GM12875 (cell line): ENCODE measurements around the gene PAPOLG.

Experiments
- H3K4me3 ChIP-seq: one replicate; pipeline ENCODE4 v1.5.1; 2011; ENCODE audit warnings: low read depth, low read length, control low read depth
- TF ChIP-seq, protein P1 (sequence below): IDR thresholded peaks from 2 replicates; pipeline ENCODE4 v1.5.1; 2011; ENCODE audit warnings: low read depth, mild to moderate bottlenecking, control low read depth, inconsistent platforms, low read length, moderate library complexity, borderline replicate concordance; ENCODE audit not compliant: insufficient read depth

Gene PAPOLG

DNA sequence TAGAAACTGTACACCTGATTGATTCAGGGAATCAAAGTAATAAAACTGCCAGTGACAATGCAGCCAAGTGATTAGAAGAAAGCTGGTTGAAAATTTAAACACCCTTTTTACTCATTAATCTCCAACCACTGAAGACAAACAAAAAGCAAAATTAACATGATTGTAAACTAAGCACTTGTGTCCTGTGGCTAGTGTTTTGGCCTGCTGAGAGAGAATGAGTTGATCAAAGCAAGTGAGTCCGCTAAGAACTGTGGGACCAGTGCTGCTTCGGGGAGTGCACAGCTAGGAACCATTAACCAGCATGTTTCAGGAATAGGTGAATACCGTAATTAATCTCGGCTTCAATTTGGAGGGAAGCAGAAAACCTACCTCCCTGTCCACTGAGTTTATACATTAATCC, 13.6 kb upstream of the PAPOLG start:
- TF ChIP-seq, protein P1, sequence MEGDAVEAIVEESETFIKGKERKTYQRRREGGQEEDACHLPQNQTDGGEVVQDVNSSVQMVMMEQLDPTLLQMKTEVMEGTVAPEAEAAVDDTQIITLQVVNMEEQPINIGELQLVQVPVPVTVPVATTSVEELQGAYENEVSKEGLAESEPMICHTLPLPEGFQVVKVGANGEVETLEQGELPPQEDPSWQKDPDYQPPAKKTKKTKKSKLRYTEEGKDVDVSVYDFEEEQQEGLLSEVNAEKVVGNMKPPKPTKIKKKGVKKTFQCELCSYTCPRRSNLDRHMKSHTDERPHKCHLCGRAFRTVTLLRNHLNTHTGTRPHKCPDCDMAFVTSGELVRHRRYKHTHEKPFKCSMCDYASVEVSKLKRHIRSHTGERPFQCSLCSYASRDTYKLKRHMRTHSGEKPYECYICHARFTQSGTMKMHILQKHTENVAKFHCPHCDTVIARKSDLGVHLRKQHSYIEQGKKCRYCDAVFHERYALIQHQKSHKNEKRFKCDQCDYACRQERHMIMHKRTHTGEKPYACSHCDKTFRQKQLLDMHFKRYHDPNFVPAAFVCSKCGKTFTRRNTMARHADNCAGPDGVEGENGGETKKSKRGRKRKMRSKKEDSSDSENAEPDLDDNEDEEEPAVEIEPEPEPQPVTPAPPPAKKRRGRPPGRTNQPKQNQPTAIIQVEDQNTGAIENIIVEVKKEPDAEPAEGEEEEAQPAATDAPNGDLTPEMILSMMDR = no peak
- H3K4me3 ChIP-seq = no peak overlapping the region

DNA sequence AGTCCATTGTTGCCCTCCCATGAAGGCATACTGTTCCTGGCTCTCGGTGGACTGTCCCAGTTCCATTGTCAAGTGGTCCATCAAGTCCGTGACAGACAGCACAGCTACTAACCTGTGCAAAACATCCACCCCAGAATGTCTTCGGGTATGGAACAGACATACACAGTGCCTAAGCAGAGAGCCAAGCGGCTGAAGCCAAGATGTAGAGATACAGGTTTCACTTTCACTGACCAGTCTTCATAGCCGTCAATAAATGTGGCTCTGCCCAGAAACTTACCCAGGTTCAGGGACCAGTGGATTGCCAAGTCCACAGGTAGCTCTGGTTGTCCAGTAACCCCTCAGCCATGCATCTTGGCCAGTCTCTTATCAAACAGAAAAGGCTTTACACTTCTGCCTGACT, 10.7 kb upstream of the PAPOLG start:
- H3K4me3 ChIP-seq = no peak overlapping the region
- TF ChIP-seq, protein P1 = no peak

DNA sequence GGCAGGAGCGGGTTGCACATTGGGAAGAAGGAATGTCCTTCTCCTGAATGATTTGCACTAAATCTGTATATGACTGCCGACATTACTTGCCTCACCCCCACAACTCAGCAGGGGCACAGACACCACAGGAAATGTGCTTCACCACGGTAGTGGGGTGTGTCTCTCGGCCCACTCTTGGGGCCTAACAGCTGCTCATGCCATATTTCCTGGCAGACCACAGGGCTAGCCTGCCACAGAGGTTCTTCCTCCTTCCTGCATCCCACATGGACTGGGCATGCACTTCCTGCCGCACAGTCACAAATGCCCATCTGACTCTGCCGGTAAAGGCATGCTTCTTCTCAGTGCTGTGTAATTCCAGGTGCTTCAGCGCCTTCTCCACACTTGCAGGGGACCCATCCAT, 10.3 kb upstream of the PAPOLG start:
- TF ChIP-seq, protein P1 = no peak
- no peak overlapping the region for H3K4me3 ChIP-seq

DNA sequence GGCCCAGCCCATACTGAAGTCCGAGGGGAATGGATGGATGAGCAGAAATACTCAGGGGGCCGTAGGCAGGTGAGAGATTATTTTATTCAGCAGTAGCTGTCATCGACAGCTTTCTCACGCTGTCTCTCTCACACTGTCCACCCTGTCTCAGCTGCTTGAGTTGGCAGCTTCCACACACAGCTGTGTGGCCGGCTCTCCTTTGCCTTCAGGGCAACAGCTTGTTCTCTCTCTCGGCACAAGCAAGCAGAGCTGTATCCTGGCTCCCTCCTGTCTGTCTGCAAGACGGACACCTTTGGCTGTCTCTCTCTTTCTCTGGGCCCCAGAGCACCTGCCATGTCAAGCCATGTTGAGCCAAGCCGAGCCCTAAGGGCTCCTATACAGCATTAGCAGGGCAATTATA, 9.8 kb upstream of the PAPOLG start:
- H3K4me3 ChIP-seq = no peak overlapping the region
- TF ChIP-seq, protein P1 = no peak

DNA sequence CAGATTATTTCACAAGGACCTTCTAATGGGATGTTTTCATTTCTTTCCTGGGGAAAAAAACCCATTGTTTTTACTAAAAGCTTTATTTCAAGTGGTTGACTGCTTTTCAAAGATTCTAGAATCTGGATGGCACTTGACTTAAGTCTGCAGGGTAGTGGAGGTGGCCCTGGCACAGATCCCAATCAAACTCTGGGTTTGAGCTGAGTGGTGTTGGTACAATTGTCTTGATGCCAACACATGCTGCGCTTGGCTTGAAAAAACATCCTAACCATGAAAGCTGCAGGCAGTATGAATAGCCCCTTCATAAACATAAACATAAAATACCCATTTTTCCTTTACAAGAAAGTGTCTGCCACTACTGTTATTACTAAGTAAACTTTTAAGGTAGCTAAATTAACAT, 3.6 kb downstream of the PAPOLG start:
- H3K4me3 ChIP-seq = no peak overlapping the region
- TF ChIP-seq, protein P1 = no peak

DNA sequence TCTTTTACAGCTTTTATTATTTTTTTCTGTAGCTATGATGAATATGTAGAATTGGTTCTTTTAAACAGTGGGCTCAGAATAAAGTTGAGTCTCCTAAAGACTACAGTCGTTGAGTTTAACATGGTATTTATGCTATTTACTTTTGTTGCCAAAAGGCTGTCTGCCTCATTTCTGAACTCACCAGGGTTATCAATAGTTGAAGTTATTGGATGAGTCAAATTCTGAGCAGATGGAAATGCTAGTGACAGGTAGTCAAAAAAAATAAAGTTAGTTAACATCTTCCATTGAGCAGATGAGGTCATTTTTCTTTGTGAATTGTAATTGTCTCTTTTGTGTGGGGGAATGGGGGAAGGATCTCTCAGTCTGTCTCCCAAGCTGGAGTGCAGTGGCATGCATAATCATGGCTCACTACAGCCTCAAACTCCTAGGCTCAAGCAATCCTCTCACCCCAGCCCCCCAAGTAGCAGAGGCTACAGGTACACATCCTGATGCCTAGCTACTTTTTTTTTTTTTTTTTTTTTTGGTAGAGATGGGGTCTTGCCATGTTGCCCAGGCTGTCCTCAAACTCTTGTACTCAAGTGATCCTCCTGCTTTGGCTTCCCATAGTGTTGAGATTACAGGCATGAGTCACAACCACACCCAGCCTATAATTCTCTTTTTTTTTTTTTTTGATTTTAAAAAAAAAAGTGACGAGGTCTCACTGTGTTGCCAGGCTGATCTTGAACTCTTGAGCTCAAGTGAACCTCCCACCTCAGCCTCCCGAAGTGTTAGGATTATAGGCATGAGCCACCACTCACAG, 8.9 kb downstream of the PAPOLG start:
- TF ChIP-seq, protein P1 = no peak
- no peak overlapping the region for H3K4me3 ChIP-seq

DNA sequence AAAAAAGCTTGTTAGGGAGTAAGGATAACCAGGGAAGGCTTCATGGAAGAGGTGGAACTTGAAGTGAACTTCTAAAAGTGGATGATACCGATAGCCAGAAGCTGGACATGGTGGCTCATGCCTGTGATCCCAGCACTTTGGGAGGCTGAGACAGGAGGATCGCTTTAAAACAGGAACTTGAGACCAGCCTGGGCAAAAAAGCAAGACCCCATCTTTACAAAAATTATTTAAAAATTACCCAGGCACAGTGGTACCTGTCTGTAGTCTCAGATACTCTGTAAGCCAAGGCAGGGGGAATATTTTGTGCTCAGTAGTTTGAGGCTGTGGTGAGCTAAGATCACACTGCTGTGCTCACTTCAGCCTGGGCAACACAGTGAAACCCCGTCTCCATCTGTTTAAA, 10.2 kb downstream of the PAPOLG start:
- TF ChIP-seq, protein P1 = no peak
- H3K4me3 ChIP-seq = no peak overlapping the region
